Endothelial cell (in vitro differentiated cells): Measurements from ENCODE around the gene SDK2. TPM values are rescaled to one million over a fixed set of nuclear protein-coding genes. Genes with fewer than 3 reads are reported as not detected.

ENCODE experiments used
- DNase-seq: peaks from one replicate; pipeline ENCODE4 v3.0.0; 2021; ENCODE audit warnings: low spot score
- H3K27ac Mint-ChIP-seq: one replicate; pipeline ENCODE4 v1.8.0; 2021; ENCODE audit warnings: mixed read lengths, inconsistent platforms; ENCODE audit not compliant: unreplicated experiment
- H3K27me3 Mint-ChIP-seq: one replicate; pipeline ENCODE4 v1.8.0; 2021; ENCODE audit warnings: mild to moderate bottlenecking, moderate library complexity, mixed read lengths, inconsistent platforms; ENCODE audit not compliant: unreplicated experiment
- H3K36me3 Mint-ChIP-seq: one replicate; pipeline ENCODE4 v1.8.0; 2021; ENCODE audit warnings: mild to moderate bottlenecking, low read depth, mixed read lengths, inconsistent platforms; ENCODE audit not compliant: unreplicated experiment
- H3K4me1 Mint-ChIP-seq: one replicate; pipeline ENCODE4 v1.8.0; 2021; ENCODE audit warnings: mild to moderate bottlenecking, mixed read lengths, inconsistent platforms; ENCODE audit not compliant: unreplicated experiment
- H3K4me3 Mint-ChIP-seq: one replicate; pipeline ENCODE4 v1.8.0; 2021; ENCODE audit warnings: mild to moderate bottlenecking, mixed read lengths, inconsistent platforms; ENCODE audit not compliant: unreplicated experiment
- H3K9me3 Mint-ChIP-seq: one replicate; pipeline ENCODE4 v1.8.0; 2021; ENCODE audit warnings: mixed read lengths, inconsistent platforms; ENCODE audit not compliant: unreplicated experiment
- CTCF ChIP-seq: fragments of 200-600 bp; sonication (generic); IDR thresholded peaks from one replicate; pipeline ENCODE4 v1.5.0; 2021; ENCODE audit warnings: antibody characterized with exemption; ENCODE audit not compliant: unreplicated experiment
- long read RNA-seq: library from polyadenylated mRNA; unstranded; transcript quantifications from one replicate; pipeline ENCODE4 v2.0.0, GENCODE V29; 2020; ENCODE audit not compliant: unreplicated experiment
- total RNA-seq: library from RNA; stranded (reverse); fragmentation: NEBNext Ultra II Directional; extraction: Animal tissue kit (Norgen Biotek cat#: 25700); gene quantifications from one replicate; pipeline ENCODE4 v1.2.1, GENCODE V29; 2021; ENCODE audit not compliant: unreplicated experiment

Gene SDK2
- total RNA-seq, result 2.4 TPM
- long read RNA-seq, result 0 reads

- Mint-ChIP-seq H3K27me3 (peaks cover 12% of the 10 kb centered on the region), H3K9me3 (no peaks in the 10 kb centered on the region), H3K36me3 (no peaks in the 10 kb centered on the region), H3K4me1 (peaks cover 9% of the 10 kb centered on the region), H3K27ac (no peak within 1 kb of the TSS), H3K4me3 (peak within 1 kb of the TSS; percentile 85)
- no peak for TF ChIP-seq CTCF
- DNase-seq, result peak; percentile 32
These were observed at the start of gene SDK2 for GRCh38 chr17:73644145-73645049. Gene SDK2 (minus strand): TSS chr17:73644445. CDS start chr17:73644088, 357 bp downstream.

- Mint-ChIP-seq H3K9me3 (no peaks in the 10 kb centered on the region), H3K36me3 (peaks cover 4% of the 10 kb centered on the region), H3K27me3 (peaks cover 2% of the 10 kb centered on the region), H3K27ac (no peak overlapping the region), H3K4me3 (no peak overlapping the region), H3K4me1 (no peaks in the 10 kb centered on the region)
- DNase-seq, result no peak
- no peak for TF ChIP-seq CTCF
These were observed 48.8 kb upstream of the SDK2 start for GRCh38 chr17:73693071-73693470.

- no peak for TF ChIP-seq CTCF
- no peak overlapping the region for H3K4me3 Mint-ChIP-seq
- no peak overlapping the region for H3K27ac Mint-ChIP-seq
- peaks cover 2% of the 10 kb centered on the region for H3K27me3 Mint-ChIP-seq
- H3K4me1 Mint-ChIP-seq, result no peaks in the 10 kb centered on the region
- no peak for DNase-seq
- H3K9me3 Mint-ChIP-seq, result no peaks in the 10 kb centered on the region
- peaks cover 4% of the 10 kb centered on the region for H3K36me3 Mint-ChIP-seq
These were observed 47.1 kb upstream of the SDK2 start for GRCh38 chr17:73691321-73691766.

GRCh38 chr17:73690676-73691075 lies 46.4 kb upstream of the SDK2 start:
- H3K9me3 Mint-ChIP-seq, result no peaks in the 10 kb centered on the region
- peaks cover 2% of the 10 kb centered on the region for H3K27me3 Mint-ChIP-seq
- no peak overlapping the region for H3K27ac Mint-ChIP-seq
- no peaks in the 10 kb centered on the region for H3K4me1 Mint-ChIP-seq
- no peak for DNase-seq
- no peak for TF ChIP-seq CTCF
- no peak overlapping the region for H3K4me3 Mint-ChIP-seq
- no peaks in the 10 kb centered on the region for H3K36me3 Mint-ChIP-seq
